Central memory CD8-positive, alpha-beta T cell (primary cell): ENCODE results near the gene TMEM209.
"Not testable (repeated sequence)": the region's sequence is repeated elsewhere in the genome, so short reads cannot be mapped to it uniquely, and the experiment has no call there.

Source experiments
- ATAC-seq: fragments of 150-1000 bp; cut with Tn5 transposase; replicated peaks from 2 replicates; pipeline ENCODE4 v1.10.0; 2022; ENCODE audit warnings: mild to moderate bottlenecking, moderate FRiP score, moderate number of reproducible peaks; ENCODE audit not compliant: poor library complexity, severe bottlenecking; ENCODE audit errors: extremely low read depth
- DNase-seq, 2 donors: peaks; one replicate each; pipeline ENCODE4 v3.0.0; 2021; ENCODE audit warnings: low spot score in 2 of 2
- H3K27ac Mint-ChIP-seq: one replicate; pipeline ENCODE4 v1.8.0; 2022; ENCODE audit warnings: low read depth, mild to moderate bottlenecking, moderate library complexity, mixed read lengths
- H3K27me3 Mint-ChIP-seq: one replicate; pipeline ENCODE4 v1.8.0; 2022; ENCODE audit warnings: mixed read lengths
- H3K36me3 Mint-ChIP-seq: one replicate; pipeline ENCODE4 v1.8.0; 2022; ENCODE audit warnings: mild to moderate bottlenecking, moderate library complexity, mixed read lengths; ENCODE audit not compliant: insufficient read depth
- H3K4me1 Mint-ChIP-seq: one replicate; pipeline ENCODE4 v1.8.0; 2022; ENCODE audit warnings: mixed read lengths
- H3K4me3 Mint-ChIP-seq: one replicate; pipeline ENCODE4 v1.8.0; 2022; ENCODE audit warnings: mild to moderate bottlenecking, moderate library complexity, mixed read lengths
- H3K9me3 Mint-ChIP-seq: one replicate; pipeline ENCODE4 v1.8.0; 2022; ENCODE audit warnings: mixed read lengths

TMEM209 gene

DNA sequence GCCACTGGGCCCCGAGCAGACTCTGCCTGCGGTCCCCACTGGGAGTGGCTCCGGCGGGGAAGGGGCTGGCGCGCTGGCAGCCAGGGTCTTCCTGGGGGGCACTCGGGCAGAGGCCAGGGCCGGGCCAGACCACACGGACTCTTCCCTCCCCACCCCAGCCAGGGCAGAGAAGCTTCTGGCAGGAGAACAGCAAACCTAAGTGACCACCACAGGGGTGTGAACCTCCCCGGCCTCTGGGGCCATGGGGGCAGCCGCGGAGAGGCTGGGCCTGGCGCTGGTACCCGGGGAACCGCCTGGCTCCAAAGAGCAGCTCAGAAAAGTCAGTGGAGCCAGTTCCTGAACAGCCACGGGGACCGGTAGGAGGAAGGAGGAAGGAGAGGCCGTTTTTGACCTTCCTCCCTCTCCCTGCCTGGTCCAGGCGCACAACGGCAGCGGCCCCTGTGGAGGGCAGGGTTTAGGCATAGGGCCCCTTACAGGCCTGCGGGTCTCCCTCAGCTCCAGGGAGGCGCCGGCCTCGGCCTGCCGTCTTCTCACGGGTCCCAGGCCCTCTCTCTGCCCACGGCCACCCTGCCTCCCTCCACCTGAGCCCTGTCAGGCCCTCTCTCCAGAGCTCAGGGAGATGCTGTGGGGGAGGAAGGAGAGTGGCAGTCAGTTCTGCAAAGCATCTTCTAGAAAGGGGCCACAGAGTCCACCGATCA lies 51.8 kb downstream of the TMEM209 start:
- no peak for DNase-seq
- Mint-ChIP-seq H3K9me3 (no peaks in the 10 kb centered on the region), H3K27me3 (no peaks in the 10 kb centered on the region), H3K27ac (no peak overlapping the region), H3K4me1 (no peaks in the 10 kb centered on the region), H3K4me3 (no peak overlapping the region), H3K36me3 (peaks cover 10% of the 10 kb centered on the region)
- no peak for ATAC-seq

DNA sequence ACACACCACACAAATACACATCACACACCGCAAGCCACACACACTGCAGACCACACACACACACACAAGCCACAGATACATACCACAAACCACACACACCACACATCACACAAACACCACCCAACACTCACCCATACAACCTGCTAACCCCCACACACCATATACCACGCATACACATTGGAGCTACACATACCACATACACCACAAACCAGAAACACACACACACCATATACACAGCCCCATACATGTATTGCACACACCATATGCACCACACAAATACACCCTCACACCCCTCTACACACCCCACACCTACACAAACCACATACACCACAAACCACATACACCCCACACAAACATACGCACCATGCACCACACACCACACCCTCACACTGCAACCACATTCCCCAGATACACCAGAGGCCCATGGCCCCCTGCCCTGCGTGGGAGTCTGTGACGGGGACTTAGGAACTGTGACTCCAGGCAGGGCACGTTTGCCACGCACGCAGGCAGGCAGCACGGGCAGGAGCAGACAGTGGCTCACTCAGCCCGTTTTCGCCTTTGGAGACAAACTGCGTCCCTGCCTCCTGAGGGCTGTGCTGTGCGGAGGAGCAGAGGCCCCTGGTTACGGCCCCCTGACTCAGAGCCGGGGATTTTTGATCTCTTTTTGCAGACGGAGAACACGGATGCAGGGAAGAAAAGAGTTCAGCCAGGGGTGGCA lies 52.6 kb downstream of the TMEM209 start:
- ATAC-seq = peak; percentile 37
- DNase-seq = no peak

DNA sequence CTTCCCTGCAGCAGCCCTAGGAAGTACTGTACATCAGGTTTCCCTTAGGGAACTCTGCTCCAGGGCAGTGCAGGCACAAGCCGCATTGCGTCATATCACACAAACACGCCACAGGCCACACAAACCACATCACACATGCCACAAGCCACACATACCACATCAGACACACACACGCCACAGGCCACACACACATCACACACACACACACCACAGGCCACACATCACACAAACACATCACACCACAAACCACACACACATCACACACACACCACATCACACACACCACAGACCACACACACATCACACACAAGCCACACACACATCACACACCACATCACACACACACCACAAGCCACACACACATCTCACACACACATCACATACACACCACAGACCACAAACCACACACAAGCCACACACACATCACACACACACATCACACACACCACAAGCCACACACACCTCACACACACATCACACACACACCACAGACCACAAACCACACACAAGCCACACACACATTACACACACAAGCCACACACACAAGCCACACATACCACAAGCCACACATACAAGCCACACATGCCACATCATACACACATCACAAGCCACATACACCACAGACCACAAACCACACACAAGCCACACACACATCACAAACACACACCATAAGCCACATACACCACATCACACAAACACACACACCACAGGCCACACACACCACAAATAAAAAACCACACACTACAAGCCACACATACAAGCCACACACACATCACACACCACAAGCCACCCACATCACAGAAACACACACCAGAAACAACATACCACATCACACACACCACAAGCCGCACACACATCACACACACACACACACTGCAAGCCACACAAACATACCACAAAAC lies 53.4 kb downstream of the TMEM209 start:
- no peak overlapping the region for H3K4me3 Mint-ChIP-seq
- ATAC-seq (peak; percentile 42), DNase-seq (peak; percentile 39 to 58)
- H3K36me3 Mint-ChIP-seq = peaks cover 10% of the 10 kb centered on the region
- no peak overlapping the region for H3K27ac Mint-ChIP-seq
- H3K4me1 Mint-ChIP-seq = no peaks in the 10 kb centered on the region
- H3K27me3 Mint-ChIP-seq = no peaks in the 10 kb centered on the region
- no peaks in the 10 kb centered on the region for H3K9me3 Mint-ChIP-seq

More for the DNA sequence above, 52.6 kb downstream of the TMEM209 start:
- Mint-ChIP-seq H3K9me3 (no peaks in the 10 kb centered on the region), H3K36me3 (peaks cover 10% of the 10 kb centered on the region), H3K4me3 (no peak overlapping the region), H3K4me1 (no peaks in the 10 kb centered on the region), H3K27me3 (no peaks in the 10 kb centered on the region), H3K27ac (no peak overlapping the region)

DNA sequence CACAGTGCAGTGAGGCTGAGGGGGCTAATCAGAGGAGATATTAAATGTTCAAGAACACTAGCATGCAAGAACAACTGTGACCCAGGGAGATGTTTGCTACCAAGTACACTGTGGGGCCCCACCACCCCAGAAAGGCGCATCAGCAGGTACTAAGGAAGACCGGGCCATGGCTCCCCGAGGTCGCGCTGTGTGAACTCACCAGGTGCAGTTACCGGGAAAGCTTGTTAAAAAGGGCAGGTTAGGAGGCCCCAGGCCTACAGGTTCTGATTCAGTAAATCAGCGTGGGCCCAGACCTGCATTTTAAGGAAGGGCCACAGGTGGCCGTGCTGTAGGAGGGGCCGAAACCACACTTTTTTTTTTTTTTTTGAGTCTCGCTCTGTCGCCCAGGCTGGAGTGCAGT lies 54.6 kb downstream of the TMEM209 start:
- peaks cover 8% of the 10 kb centered on the region for H3K36me3 Mint-ChIP-seq
- H3K9me3 Mint-ChIP-seq = no peaks in the 10 kb centered on the region
- H3K4me3 Mint-ChIP-seq = no peak overlapping the region
- ATAC-seq (no peak), DNase-seq (no peak)
- H3K4me1 Mint-ChIP-seq = peaks cover 5% of the 10 kb centered on the region
- H3K27ac Mint-ChIP-seq = no peak overlapping the region
- H3K27me3 Mint-ChIP-seq = no peaks in the 10 kb centered on the region

DNA sequence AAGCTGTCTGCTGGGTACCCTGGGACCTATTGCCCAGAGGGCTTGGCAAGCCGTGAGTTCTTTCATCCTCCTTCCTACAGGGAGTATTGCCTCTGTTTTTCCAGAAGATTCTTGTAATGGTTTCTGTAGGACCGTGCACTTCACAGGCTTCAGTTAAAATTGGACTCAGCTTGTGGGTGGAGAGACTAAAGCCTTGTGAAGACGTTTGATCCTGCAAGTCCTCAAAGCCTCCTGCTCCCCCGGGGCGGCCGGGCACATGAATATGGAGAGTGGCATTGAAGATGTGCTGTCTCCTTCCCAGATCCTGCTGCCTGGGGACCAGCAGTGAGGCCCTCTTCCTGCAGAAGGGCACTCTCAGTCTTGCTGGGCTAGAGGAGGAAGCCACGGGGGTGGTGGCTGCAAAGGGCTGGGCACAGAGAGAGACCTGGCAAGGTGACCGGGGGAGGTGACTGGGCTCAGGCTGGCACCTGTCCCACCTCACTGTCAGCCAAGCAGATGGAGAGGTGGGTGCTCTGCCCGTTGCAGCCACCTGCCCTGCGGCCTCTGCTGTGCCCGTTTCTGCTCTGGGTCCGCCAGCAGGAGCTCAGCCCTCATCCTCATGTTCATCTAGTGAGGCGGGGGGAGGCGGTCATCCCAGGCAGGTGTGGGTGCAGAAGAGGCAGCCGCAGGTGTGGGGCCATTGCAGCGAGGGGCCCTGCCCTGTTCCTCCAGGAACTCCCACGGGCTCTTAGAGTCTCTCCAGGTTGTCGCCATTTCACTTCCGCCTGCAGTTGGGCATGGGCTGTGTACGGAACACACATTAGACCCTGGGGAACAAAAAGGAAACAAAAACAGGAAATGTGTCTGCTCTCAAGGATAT lies 55.7 kb downstream of the TMEM209 start:
- Mint-ChIP-seq H3K27me3 (no peaks in the 10 kb centered on the region), H3K36me3 (peaks cover 8% of the 10 kb centered on the region), H3K4me3 (no peak overlapping the region), H3K4me1 (peaks cover 6% of the 10 kb centered on the region), H3K9me3 (no peaks in the 10 kb centered on the region), H3K27ac (no peak overlapping the region)
- DNase-seq (no peak), ATAC-seq (no peak)

DNA sequence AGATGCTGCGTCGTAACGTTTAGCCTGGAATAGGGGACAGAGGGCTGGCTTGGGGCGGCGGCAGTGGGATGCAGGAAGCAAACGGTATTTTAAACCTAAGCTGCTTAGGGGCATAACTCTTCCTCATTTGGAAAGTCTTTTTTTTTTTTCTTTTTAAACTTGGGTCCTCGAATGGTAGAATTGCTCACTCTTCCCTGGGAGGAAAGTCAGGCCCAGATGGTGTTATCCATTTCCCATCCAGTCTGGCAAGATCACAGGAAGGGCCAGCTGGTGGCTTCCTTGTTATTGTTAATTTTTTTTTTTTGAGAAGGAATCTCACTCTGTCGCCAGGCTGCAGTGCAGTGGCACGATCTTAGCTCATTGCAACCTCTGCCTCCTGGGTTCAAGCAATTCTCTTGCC lies 56.6 kb downstream of the TMEM209 start:
- no peak overlapping the region for H3K27ac Mint-ChIP-seq

DNA sequence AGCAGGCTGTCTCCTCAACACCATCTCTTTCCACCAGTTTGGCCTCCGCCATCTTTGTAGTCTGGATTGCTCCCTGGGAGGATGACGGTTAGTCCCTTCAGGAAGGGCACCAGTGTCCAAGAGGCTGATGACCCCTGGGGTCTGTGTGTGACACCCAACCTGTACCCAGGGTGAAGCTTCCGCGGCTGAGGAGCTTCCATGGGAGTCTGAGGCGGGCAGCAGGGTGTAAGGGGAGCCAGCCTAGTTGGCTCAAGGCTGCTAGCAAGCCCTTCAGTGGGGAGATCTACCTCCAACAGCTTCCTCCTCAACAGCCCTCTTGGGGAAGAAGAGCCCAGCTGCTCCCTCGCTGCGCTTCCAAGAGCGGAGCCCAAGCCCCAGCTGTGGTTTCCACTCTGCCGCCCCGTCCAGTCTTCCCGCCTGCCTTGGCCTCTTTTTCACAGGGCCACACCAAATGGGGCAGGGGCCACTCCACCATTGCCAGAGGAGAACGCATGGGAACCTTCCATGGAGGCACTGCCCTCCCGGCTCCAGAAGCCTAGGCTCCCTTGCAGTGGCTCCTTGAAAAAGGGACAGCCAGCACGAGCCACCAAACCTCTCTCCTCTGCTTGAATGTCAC lies 57.4 kb downstream of the TMEM209 start:
- Mint-ChIP-seq H3K27ac (no peak overlapping the region), H3K4me1 (peaks cover 6% of the 10 kb centered on the region), H3K9me3 (no peaks in the 10 kb centered on the region), H3K36me3 (peaks cover 7% of the 10 kb centered on the region), H3K27me3 (no peaks in the 10 kb centered on the region), H3K4me3 (no peak overlapping the region)
- no peak for ATAC-seq
- DNase-seq = no peak

More for the DNA sequence above, 56.6 kb downstream of the TMEM209 start:
- DNase-seq (no peak), ATAC-seq (no peak)
- H3K9me3 Mint-ChIP-seq = no peaks in the 10 kb centered on the region
- H3K27me3 Mint-ChIP-seq = no peaks in the 10 kb centered on the region
- H3K4me1 Mint-ChIP-seq = peaks cover 6% of the 10 kb centered on the region
- H3K4me3 Mint-ChIP-seq = no peak overlapping the region
- peaks cover 7% of the 10 kb centered on the region for H3K36me3 Mint-ChIP-seq

DNA sequence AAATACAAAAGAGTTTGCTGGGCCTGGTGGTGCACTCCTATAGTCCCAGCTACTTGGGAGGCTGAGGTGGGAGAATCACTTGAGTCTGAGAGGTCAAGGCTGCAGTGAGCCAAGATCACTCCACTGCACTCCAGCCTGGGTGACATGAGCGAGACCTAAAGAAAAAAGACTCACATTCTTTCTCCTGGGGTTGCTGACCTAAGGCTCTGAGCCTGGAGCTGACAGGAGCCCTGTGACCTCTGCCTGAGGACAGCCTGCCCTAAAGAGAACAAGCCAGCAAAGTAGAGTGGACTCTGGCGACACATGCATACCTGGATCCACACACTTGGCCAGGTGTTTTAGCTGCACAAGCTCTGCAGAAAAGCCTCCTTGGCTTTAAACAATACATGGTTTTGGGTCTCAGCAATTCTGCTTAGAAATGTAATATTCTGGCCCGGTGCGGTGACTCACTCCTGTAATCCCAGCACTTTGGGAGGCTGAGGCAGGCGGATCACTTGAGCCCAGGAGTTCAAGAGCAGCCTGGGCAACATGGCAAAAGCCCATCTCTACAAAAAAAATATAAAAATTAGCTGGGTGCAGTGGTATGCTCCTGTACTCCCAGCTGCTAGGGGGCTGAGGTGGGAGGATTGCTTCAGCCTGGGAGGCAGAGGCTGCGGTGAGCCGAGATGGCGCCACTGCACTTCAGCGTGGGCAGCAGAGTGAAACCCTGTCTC lies 58.4 kb downstream of the TMEM209 start:
- Mint-ChIP-seq H3K27ac (no peak overlapping the region), H3K36me3 (peaks cover 7% of the 10 kb centered on the region)

DNA sequence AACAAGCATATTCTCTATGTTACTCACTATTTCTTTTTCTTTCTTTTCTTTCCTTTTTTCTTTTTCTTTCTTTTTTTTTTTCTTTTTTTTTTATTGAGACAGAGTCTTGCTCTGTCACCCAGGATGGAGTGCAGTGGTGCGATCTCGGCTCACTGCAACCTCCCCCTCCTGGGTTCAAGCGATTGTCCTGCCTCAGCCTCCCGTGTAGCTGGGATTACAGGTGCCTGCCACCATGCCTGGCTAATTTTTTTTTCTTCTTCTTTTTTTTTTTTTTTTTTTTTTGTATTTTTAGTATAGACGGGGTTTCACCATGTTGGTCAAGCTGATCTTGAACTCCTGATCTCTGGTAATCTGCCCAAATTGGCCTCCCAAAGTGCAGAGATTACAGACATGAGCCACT lies 59.1 kb downstream of the TMEM209 start:
- H3K27ac Mint-ChIP-seq, ATAC-seq: not testable (repeated sequence)

More for the DNA sequence above, 58.4 kb downstream of the TMEM209 start:
- Mint-ChIP-seq H3K9me3 (no peaks in the 10 kb centered on the region), H3K27me3 (no peaks in the 10 kb centered on the region), H3K4me1 (peaks cover 6% of the 10 kb centered on the region), H3K4me3 (no peak overlapping the region)
- no peak for DNase-seq
- no peak for ATAC-seq

DNA sequence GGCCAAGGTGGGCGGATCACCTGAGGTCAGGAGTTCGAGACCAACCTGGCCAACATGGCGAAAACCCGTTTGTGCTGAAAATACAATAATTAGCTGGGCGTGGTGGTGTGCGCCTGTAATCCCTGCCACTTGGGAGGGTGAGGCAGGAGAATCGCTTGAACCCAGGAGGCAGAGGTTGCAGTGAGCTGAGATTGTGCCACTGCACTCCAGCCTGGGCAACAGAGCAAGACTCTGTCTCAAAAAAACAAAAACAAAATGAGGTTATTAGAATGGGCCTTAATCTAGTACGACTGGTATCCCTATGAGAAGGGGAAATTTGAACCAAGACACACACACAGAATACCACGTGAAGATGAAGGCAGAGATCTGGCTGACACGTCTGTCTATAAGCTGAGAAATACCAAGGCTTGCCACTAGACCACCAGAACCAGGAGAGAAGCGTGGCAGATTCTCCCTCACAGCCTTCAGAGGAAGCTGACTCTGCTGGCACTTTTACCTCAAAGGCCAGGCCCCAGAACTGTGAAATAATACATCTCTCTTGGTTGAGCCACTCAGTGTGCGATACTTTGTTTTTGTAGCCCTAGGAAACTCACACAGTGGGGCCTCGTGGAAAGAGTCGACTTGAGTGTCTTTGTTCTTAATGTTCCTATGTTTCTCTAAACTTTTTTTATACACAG lies 59.6 kb downstream of the TMEM209 start:
- ATAC-seq (no peak), DNase-seq (no peak)
- Mint-ChIP-seq H3K27me3 (no peaks in the 10 kb centered on the region), H3K27ac (no peak overlapping the region), H3K4me3 (no peak overlapping the region), H3K9me3 (no peaks in the 10 kb centered on the region), H3K4me1 (peaks cover 10% of the 10 kb centered on the region), H3K36me3 (peaks cover 7% of the 10 kb centered on the region)

More for the DNA sequence above, 59.1 kb downstream of the TMEM209 start:
- H3K36me3 Mint-ChIP-seq, H3K4me1 Mint-ChIP-seq, DNase-seq, H3K9me3 Mint-ChIP-seq, H3K27me3 Mint-ChIP-seq, H3K4me3 Mint-ChIP-seq: not testable (repeated sequence)
